AG09309 (cell line): ENCODE data around the gene ERVH48-1.

ENCODE experiments used
- DNase-seq: peaks from one replicate; pipeline ENCODE4 v3.0.0-alpha.2; 2010; ENCODE audit warnings: low read depth
- H3K4me3 ChIP-seq: 2 replicates; pipeline ENCODE4 v1.5.1; 2011; ENCODE audit warnings: mild to moderate bottlenecking, low read depth, low read length, moderate library complexity; ENCODE audit not compliant: control insufficient read depth
- CTCF ChIP-seq: IDR thresholded peaks from 2 replicates; pipeline ENCODE4 v1.5.1; 2011; ENCODE audit warnings: mild to moderate bottlenecking, low read depth, low read length, inconsistent platforms; ENCODE audit not compliant: insufficient read depth, control insufficient read depth; ENCODE audit errors: missing control alignments

ERVH48-1 gene

DNA sequence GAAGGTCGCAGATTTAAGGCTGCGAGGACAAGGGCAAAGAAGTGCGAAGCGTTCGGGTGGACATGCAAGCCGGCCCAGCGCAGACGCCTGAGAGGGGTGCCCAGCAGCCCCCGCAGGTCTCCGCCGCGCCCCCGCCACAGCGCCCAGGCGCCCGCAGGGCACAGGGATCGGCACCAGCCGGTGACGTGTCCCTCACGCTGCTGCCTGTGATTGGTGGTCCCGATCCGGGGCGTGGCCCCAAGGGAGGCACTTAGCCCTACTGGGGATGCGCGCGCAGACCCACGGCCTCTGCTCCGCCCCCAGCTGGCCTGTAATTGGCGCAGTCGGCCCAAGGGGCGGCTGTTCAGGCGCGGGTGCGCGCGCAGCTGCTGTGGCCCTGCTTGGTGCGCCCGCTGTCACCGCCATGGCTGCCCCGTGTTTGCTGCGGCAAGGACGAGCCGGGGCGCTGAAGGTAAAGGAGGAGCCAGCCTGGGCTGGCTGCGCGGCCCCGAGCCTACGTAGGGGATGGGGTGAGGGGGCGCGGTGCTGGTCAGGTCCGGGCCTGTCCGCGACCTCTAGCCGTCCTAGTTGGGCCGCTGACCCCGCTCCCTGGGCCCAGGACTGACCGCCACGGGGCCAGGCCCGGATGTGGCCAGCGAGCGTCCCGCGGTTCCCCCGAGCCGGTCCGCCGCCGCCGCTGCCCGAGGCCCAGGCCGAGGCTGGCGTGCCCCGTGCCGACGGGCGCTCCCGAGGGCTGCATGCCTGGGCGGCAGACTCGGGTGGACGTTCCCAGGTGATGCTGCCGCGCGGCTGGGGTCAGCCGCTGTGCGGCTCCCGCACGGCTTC lies 32.3 kb downstream of the ERVH48-1 start, which contains the start of gene NDUFV3:
NDUFV3 (plus strand) TSS at position 379 of the 825 bp plus-strand sequence; CDS start at position 404, 25 bp downstream.
- peak within 1 kb of the TSS; percentile 77 for H3K4me3 ChIP-seq
- DNase-seq: peak; percentile 84
- no peak for TF ChIP-seq CTCF

- no peak for TF ChIP-seq CTCF
- no peak for DNase-seq
Observed at GRCh38 chr21:42892582-42892930, 32.9 kb downstream of the ERVH48-1 start.

DNA sequence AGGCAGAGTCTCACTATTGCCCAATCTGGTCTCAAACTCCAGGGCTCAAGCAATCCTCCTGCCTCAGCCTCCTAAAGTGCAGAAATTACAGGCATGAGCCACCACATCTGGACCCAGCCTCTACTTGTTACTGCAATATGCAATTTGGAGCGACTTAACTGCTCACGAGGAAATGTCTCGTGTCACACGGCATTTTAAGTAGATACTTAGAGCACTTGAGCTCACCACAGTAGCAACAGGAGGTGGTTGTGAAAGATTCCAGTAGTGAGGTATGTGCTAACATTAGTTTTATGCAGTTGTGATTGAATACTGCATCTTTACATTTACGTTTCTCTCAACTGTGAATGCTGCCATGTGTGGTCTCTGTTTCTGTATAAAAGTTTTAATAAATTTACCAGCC lies 38.1 kb downstream of the ERVH48-1 start:
- no peak overlapping the region for H3K4me3 ChIP-seq
- TF ChIP-seq CTCF: no peak
- DNase-seq: no peak

More at GRCh38 chr21:42892582-42892930, 32.9 kb downstream of the ERVH48-1 start:
- peak overlapping the region; percentile 47 for H3K4me3 ChIP-seq

- no peak overlapping the region for H3K4me3 ChIP-seq
- no peak for TF ChIP-seq CTCF
- DNase-seq: no peak
Observed at GRCh38 chr21:42883921-42884320, 41.5 kb downstream of the ERVH48-1 start.

- peak overlapping the region; percentile 61 for H3K4me3 ChIP-seq
- no peak for TF ChIP-seq CTCF
Observed at GRCh38 chr21:42880352-42880751, 45.1 kb downstream of the ERVH48-1 start.

DNA sequence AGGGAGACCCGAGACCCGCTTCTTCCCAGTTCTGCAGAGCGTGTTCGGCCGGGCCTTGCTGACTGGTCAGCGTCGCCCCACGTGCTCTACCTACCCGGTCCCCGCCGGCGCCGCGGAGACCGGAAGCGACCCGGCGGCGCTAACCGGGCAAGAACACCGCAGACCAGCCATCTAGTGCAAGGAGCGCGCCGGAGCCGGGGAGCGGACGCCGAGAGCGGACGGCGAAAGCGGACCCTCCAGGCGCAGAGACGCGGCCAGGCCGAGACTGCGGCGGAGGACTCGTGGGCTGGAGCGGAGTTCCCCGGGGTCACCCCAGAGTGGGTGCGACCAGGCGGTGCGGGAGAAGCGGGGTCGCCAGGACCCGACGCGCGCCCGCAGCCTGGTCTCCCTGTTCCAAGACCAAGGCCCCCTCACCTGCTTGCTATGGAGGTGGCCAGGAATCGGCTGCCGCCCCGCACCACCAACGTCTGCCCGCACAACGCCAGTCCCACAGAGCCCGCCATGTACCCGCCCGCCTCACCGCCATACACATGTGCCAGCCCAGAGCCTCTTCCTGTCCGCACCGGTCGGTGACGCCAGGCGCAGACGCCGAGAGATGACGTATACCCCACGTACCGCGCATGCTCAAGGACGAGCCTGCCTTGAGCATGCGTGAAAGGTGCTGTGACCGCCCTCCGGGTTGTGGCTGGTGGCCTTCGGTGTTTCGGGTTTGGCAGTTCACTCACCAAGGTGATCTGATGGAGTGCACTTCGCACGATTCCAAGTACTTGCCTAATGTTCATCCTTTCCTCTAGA lies 46.2 kb downstream of the ERVH48-1 start, which contains the start of gene WDR4:
WDR4 (minus strand) TSS at position 547 of the 795 bp plus-strand sequence; CDS start at position 503, 44 bp downstream.
- H3K4me3 ChIP-seq: peak within 1 kb of the TSS; percentile 61
- no peak for TF ChIP-seq CTCF
- peak; percentile 79 for DNase-seq

More at GRCh38 chr21:42880352-42880751, 45.1 kb downstream of the ERVH48-1 start:
- DNase-seq: no peak
